Endothelial cell of umbilical vein (primary cell): ENCODE data around the gene ZBTB7C. TPM values are rescaled to one million over a fixed set of nuclear protein-coding genes. Genes with fewer than 3 reads are reported as not detected.

Experiments used
- BruUV-seq: library from RNA; stranded (reverse); fragments of 400-500 nt; replicated peaks from 2 replicates; lab custom pipeline; 2021; lab: Mats Ljungman, UMichigan
- CTCF ChIA-PET: fragments of 300-600, 350-600 bp; sonication (Branson Sonifier 250); formaldehyde crosslinking; loops from one replicate; lab custom pipeline; 2021; ENCODE audit warnings: antibody characterized with exemption, inconsistent platforms; lab: Charles Lee
- POLR2A ChIA-PET: fragments of 300-600, 350-600 bp; sonication (Branson Sonifier 250); formaldehyde crosslinking; loops from one replicate; lab custom pipeline; 2021; ENCODE audit warnings: antibody characterized with exemption, inconsistent platforms; lab: Charles Lee
- DNase-seq: peaks from one replicate; pipeline ENCODE4 v3.0.0-alpha.2; 2011; ENCODE audit warnings: low read depth, low spot score
- FAIRE-seq: peaks from 2 replicates; lab custom pipeline; 2011; peaks lifted over from hg19 to GRCh38; lab: Jason Lieb, UNC
- H2AFZ ChIP-seq: 2 replicates; pipeline ENCODE4 v1.6.0; 2012; ENCODE audit warnings: low read depth, low read length, control low read depth, inconsistent platforms
- H3K27ac ChIP-seq: 2 replicates; pipeline ENCODE4 v1.5.1; 2011; ENCODE audit warnings: low read depth, mild to moderate bottlenecking, control low read depth, low read length, moderate library complexity; ENCODE audit not compliant: insufficient read depth
- H3K27me3 ChIP-seq, 2 experiments: 2 replicates each; pipeline versions ENCODE4 v1.6.0 to v1.6.1; 2011; ENCODE audit warnings: low read length in 2 of 2, mixed read lengths in 1 of 2; ENCODE audit not compliant: control insufficient read depth in 2 of 2, insufficient read depth in 2 of 2
- H3K36me3 ChIP-seq, 2 experiments: 2 replicates in 1 of 2; 3 replicates in 1 of 2; pipeline ENCODE4 v1.5.1; 2011; ENCODE audit warnings: low read length in 2 of 2, mild to moderate bottlenecking in 1 of 2, moderate library complexity in 1 of 2; ENCODE audit not compliant: control insufficient read depth in 2 of 2, insufficient read depth in 2 of 2; ENCODE audit errors: extremely low read depth in 1 of 2
- H3K4me1 ChIP-seq: 3 replicates; pipeline ENCODE4 v1.5.1; 2011; ENCODE audit warnings: mild to moderate bottlenecking, low read length; ENCODE audit not compliant: control insufficient read depth, insufficient read depth; ENCODE audit errors: extremely low read depth
- H3K4me2 ChIP-seq: 2 replicates; pipeline ENCODE4 v1.6.1; 2011; ENCODE audit warnings: low read length, control low read depth, mixed read lengths; ENCODE audit not compliant: insufficient read depth
- H3K4me3 ChIP-seq, 3 experiments: fragments of 200-600 bp in 1 of 3; sonication (generic), shearing (Covaris generic) in 1 of 3; replicated peaks in 1 of 3; 2 replicates each; pipeline ENCODE4 v1.5.1; 2011 to 2016; ENCODE audit warnings: control low read depth in 3 of 3, low read length in 3 of 3, mild to moderate bottlenecking in 2 of 3, inconsistent platforms in 1 of 3, low read depth in 1 of 3, moderate library complexity in 1 of 3; ENCODE audit not compliant: insufficient read depth in 1 of 3
- H3K79me2 ChIP-seq: 2 replicates; pipeline ENCODE4 v1.6.0; 2012; ENCODE audit warnings: low read length, inconsistent platforms; ENCODE audit not compliant: control insufficient read depth, insufficient read depth
- H3K9ac ChIP-seq: replicated peaks from 2 replicates; pipeline ENCODE3; 2011; ENCODE audit warnings: low read length, control low read depth; ENCODE audit not compliant: insufficient read depth; ENCODE audit errors: extremely low read depth
- H3K9me1 ChIP-seq: replicated peaks from 3 replicates; pipeline ENCODE4 v1.6.0; 2011; ENCODE audit warnings: mild to moderate bottlenecking, low read length; ENCODE audit not compliant: control insufficient read depth, insufficient read depth; ENCODE audit errors: extremely low read depth
- H3K9me3 ChIP-seq: replicated peaks from 2 replicates; pipeline ENCODE4 v1.5.1; 2012; ENCODE audit warnings: low read length, inconsistent platforms; ENCODE audit not compliant: control insufficient read depth, insufficient read depth
- H4K20me1 ChIP-seq: replicated peaks from 2 replicates; pipeline ENCODE3; 2011; ENCODE audit warnings: mild to moderate bottlenecking, low read length; ENCODE audit not compliant: control insufficient read depth, insufficient read depth; ENCODE audit errors: extremely low read depth
- CTCF ChIP-seq, 2 donors: IDR thresholded peaks; 1 replicate in 1 of 2; 2 replicates in 1 of 2; pipeline ENCODE4 v1.5.1; 2011; ENCODE audit warnings: low read length in 2 of 2, mild to moderate bottlenecking in 2 of 2, moderate library complexity in 2 of 2, control low read depth in 1 of 2, inconsistent platforms in 1 of 2, low read depth in 1 of 2; ENCODE audit not compliant: insufficient read depth in 1 of 2; ENCODE audit errors: extremely low read depth in 1 of 2
- EZH2 ChIP-seq: IDR thresholded peaks from 2 replicates; pipeline ENCODE4 v1.6.1; 2012; ENCODE audit warnings: borderline replicate concordance, low read depth, mild to moderate bottlenecking, moderate library complexity, low read length, inconsistent platforms; ENCODE audit not compliant: severe bottlenecking
- FOS ChIP-seq: IDR thresholded peaks from 2 replicates; pipeline ENCODE4 v1.6.1; 2011; ENCODE audit warnings: mild to moderate bottlenecking, low read length, moderate library complexity, borderline replicate concordance; ENCODE audit not compliant: insufficient read depth
- GATA2 ChIP-seq: IDR thresholded peaks from 2 replicates; pipeline ENCODE4 v1.7.0; 2011; ENCODE audit warnings: low read depth, mild to moderate bottlenecking, moderate library complexity, mixed read lengths, low read length; ENCODE audit not compliant: insufficient read length, insufficient read depth
- JUN ChIP-seq: IDR thresholded peaks from 2 replicates; pipeline ENCODE4 v1.6.1; 2011; ENCODE audit warnings: borderline replicate concordance, low read depth; ENCODE audit not compliant: insufficient read length, insufficient read depth
- MAX ChIP-seq: IDR thresholded peaks from 2 replicates; pipeline ENCODE4 v1.6.1; 2011; ENCODE audit not compliant: insufficient read depth, insufficient read length
- MYC ChIP-seq: IDR thresholded peaks from one replicate; pipeline ENCODE4 v1.6.1; 2011; ENCODE audit warnings: mild to moderate bottlenecking, low read depth, low read length
- POLR2A ChIP-seq: IDR thresholded peaks from 2 replicates; pipeline ENCODE4 v1.6.1; 2012; ENCODE audit warnings: low read depth, mild to moderate bottlenecking, control low read depth, low read length
- POLR2AphosphoS5 ChIP-seq: IDR thresholded peaks from 2 replicates; pipeline ENCODE4 v1.6.1; 2012; ENCODE audit warnings: low read depth, mild to moderate bottlenecking, control low read depth, low read length, moderate library complexity; ENCODE audit not compliant: insufficient read depth
- dilution Hi-C: fragments of 300-500 bp; cut with MboI; formaldehyde crosslinking; loops from one replicate; pipeline ENCODE4 v1.15.0; 2019; ENCODE audit warnings: low sequenced_read_pairs; ENCODE audit not compliant: extremely low pct_ligation_motif_present
- intact Hi-C: fragments of 100-400 bp; cut with micrococcal nuclease; formaldehyde crosslinking; loops from one replicate; pipeline ENCODE4 v1.10.0; 2022
- polyA plus RNA-seq, 4 experiments: library from polyadenylated mRNA; depleted of rRNA in 3 of 4; stranded (reverse) in 3 of 4; unstranded in 1 of 4; fragments of >200 nt; gene quantifications; 2 replicates each; pipeline versions ENCODE4 v1.2.1 to v1.2.3, GENCODE V29; 2011 to 2012; ENCODE audit warnings: missing spikeins in 1 of 4
- total RNA-seq: library from RNA; stranded (reverse); gene quantifications from 2 replicates; pipeline ENCODE4 v1.2.3, GENCODE V29; 2021

The ZBTB7C gene
- total and polyA plus RNA-seq, 2 donors (not counting 3 experiments of a cell fraction or from before 2014, with no cell fraction given), result not detected

GRCh38 chr18:48171490-48172188, 237.5 kb downstream of the ZBTB7C start:
- no peak overlapping the region for H3K4me3 ChIP-seq
- dilution Hi-C loops, result no loop called here
- TF ChIP-seq MAX (no peak), JUN (no peak), POLR2A (no peak), CTCF (IDR thresholded peaks at IDR 0.05; ENCODE audit: extremely low read depth in 1 of 2, insufficient read depth in 1 of 2, low read depth in 1 of 2, low read length in 2 of 2) (no peak), FOS (no peak), POLR2AphosphoS5 (no peak), EZH2 (no peak), GATA2 (no peak), MYC (no peak)

More at GRCh38 chr18:48171490-48172188, 237.5 kb downstream of the ZBTB7C start:
- DNase-seq (no peak), FAIRE-seq (no peak)
- Histone ChIP-seq H3K79me2 (no peaks in the 10 kb centered on the region), H3K36me3 (no peaks in the 10 kb centered on the region), H3K9me3 (no peaks in the 10 kb centered on the region), H3K27me3 (peaks cover 2 to 4% of the 10 kb centered on the region in 2 experiments), H3K4me1 (no peaks in the 10 kb centered on the region), H2AFZ (no peak overlapping the region), H3K4me2 (no peak overlapping the region), H3K27ac (no peak overlapping the region), H4K20me1 (no peaks in the 10 kb centered on the region), H3K9ac (no peak overlapping the region), H3K9me1 (no peaks in the 10 kb centered on the region)
- CTCF ChIA-PET, result interaction anchor here (0.6 kb wide), 1 partner anchor 54 kb away, joined by 3 read pairs; no protein-coding TSS in a partner anchor
- no TSS peak for BruUV-seq
- POLR2A ChIA-PET, result no interaction called here
- intact Hi-C loops, result no loop called here
